HepG2 (cell line): ENCODE measurements around the gene PFKL. TPM values are rescaled to one million over a fixed set of nuclear protein-coding genes. Genes with fewer than 3 reads are reported as not detected.

Experiments used
- CTCF ChIP-seq: sonication (generic); formaldehyde crosslinking; IDR thresholded peaks from 2 replicates; pipeline ENCODE4 v1.5.0; 2020; ENCODE audit warnings: mild to moderate bottlenecking, missing genetic modification reagents, moderate library complexity
- ZNF142 ChIP-seq: sonication (generic); formaldehyde crosslinking; IDR thresholded peaks from 2 replicates; pipeline ENCODE4 v1.4.0; 2020; ENCODE audit warnings: missing genetic modification reagents
- ZNF550 ChIP-seq: sonication (generic); formaldehyde crosslinking; IDR thresholded peaks from 2 replicates; pipeline ENCODE4 v1.4.0; 2020; ENCODE audit warnings: mild to moderate bottlenecking, missing genetic modification reagents, borderline replicate concordance
- polyA plus RNA-seq, 8 experiments: library from polyadenylated mRNA; depleted of rRNA in 3 of 8; stranded (reverse) in 7 of 8; unstranded in 1 of 8; fragments of >200 nt; fragmentation: Illumina TruSeq in 4 of 8; extraction: Trizol in 4 of 8; gene quantifications; 2 replicates each; pipeline versions ENCODE4 v1.2.1 to v1.2.3, GENCODE V29; 2011 to 2016; ENCODE audit warnings: low read depth in 4 of 8, missing spikeins in 1 of 8, mixed read lengths in 1 of 8; ENCODE audit not compliant: insufficient read depth in 1 of 8
- total RNA-seq, 5 experiments: library from RNA; depleted of rRNA; stranded (reverse); fragments of >200 nt; fragmentation: Illumina TruSeq; extraction: Trizol; gene quantifications; 2 replicates each; pipeline ENCODE4 v1.2.3, GENCODE V29; 2016; ENCODE audit warnings: low read depth in 1 of 5
- TF ChIP-seq, protein P1 (sequence below): sonication (generic); formaldehyde crosslinking; IDR thresholded peaks from 2 replicates; pipeline ENCODE4 v1.9.0; 2021; ENCODE audit warnings: missing genetic modification reagents, borderline replicate concordance
- TF ChIP-seq, protein P2 (sequence below): sonication (generic); formaldehyde crosslinking; IDR thresholded peaks from 2 replicates; pipeline ENCODE4 v1.8.1; 2023; ENCODE audit warnings: mild to moderate bottlenecking, moderate library complexity, missing genetic modification reagents

PFKL gene
- total and polyA plus RNA-seq, 2 of the 13 experiments (the other 11 are each of a cell fraction or from before 2014, with no cell fraction given): 92.8 to 106 TPM

- no peak for TF ChIP-seq ZNF142 (CRISPR knock-in tag)
- TF ChIP-seq, protein P1, sequence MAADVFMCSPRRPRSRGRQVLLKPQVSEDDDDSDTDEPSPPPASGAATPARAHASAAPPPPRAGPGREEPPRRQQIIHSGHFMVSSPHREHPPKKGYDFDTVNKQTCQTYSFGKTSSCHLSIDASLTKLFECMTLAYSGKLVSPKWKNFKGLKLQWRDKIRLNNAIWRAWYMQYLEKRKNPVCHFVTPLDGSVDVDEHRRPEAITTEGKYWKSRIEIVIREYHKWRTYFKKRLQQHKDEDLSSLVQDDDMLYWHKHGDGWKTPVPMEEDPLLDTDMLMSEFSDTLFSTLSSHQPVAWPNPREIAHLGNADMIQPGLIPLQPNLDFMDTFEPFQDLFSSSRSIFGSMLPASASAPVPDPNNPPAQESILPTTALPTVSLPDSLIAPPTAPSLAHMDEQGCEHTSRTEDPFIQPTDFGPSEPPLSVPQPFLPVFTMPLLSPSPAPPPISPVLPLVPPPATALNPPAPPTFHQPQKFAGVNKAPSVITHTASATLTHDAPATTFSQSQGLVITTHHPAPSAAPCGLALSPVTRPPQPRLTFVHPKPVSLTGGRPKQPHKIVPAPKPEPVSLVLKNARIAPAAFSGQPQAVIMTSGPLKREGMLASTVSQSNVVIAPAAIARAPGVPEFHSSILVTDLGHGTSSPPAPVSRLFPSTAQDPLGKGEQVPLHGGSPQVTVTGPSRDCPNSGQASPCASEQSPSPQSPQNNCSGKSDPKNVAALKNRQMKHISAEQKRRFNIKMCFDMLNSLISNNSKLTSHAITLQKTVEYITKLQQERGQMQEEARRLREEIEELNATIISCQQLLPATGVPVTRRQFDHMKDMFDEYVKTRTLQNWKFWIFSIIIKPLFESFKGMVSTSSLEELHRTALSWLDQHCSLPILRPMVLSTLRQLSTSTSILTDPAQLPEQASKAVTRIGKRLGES: no peak
- TF ChIP-seq, protein P2, sequence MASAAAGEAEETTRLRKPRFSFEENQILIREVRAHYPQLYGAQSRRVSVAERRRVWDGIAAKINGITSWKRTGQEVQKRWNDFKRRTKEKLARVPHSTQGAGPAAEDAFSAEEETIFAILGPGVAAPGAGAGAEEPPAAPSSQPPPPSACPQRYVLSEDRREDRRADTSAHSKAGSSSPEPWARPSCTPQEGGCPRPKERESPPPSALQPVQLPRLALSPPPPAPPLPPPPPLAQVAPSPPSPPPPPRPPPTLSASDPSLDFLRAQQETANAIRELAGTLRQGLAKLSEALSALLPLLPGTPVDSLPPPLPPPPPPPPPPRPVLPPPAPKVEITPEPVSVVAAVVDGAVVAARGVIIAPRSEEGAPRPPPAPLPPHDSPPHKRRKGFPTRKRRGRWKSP (CRISPR knock-in tag): no peak
- no peak for TF ChIP-seq ZNF550
- no peak for TF ChIP-seq CTCF
Measured at GRCh38 chr21:44281801-44282200, 18.1 kb upstream of the PFKL start (continued).
